Upper lobe of right lung (tissue), 1 donor: Measurements from ENCODE around the gene CCDC8. TPM values are rescaled to one million over a fixed set of nuclear protein-coding genes. Genes with fewer than 3 reads are reported as not detected.

Experiments used
- ATAC-seq: fragments of 200-7000 bp; cut with Tn5 transposase; one replicate; pipeline ENCODE4 v1.9.1; 2020; ENCODE audit warnings: mild to moderate bottlenecking, moderate library complexity
- DNase-seq: peaks from one replicate; pipeline ENCODE4 v3.0.0-alpha.2; 2020
- H3K27ac ChIP-seq: fragments of 200-600 bp; one replicate; pipeline ENCODE4 v1.8.0; 2022
- H3K27me3 ChIP-seq: fragments of 200-600 bp; one replicate; pipeline ENCODE4 v1.8.0; 2022; ENCODE audit warnings: mild to moderate bottlenecking
- H3K36me3 ChIP-seq: fragments of 200-600 bp; one replicate; pipeline ENCODE4 v1.8.0; 2022
- H3K4me1 ChIP-seq: fragments of 200-600 bp; one replicate; pipeline ENCODE4 v1.8.0; 2022
- H3K4me3 ChIP-seq: fragments of 200-600 bp; one replicate; pipeline ENCODE4 v1.8.0; 2022; ENCODE audit warnings: mild to moderate bottlenecking
- H3K9me3 ChIP-seq: fragments of 200-600 bp; one replicate; pipeline ENCODE4 v1.8.0; 2022
- CTCF ChIP-seq: fragments of 200-600 bp; IDR thresholded peaks from one replicate; pipeline ENCODE4 v1.8.0; 2022; ENCODE audit warnings: antibody characterized with exemption
- intact Hi-C: fragments of 100-400 bp; cut with DNase I; formaldehyde crosslinking; loops from one replicate; pipeline ENCODE4 v1.11.0; 2022
- total RNA-seq: library from RNA; stranded (reverse); fragmentation: NEBNext Ultra II Directional; extraction: Animal tissue kit (Norgen Biotek cat#: 25700); gene quantifications from one replicate; pipeline ENCODE4 v1.2.1, GENCODE V29; 2021
- donor health status: DM: no; HTN: yes; CAD: no; lungs with severe emphysema.

The CCDC8 gene
- total RNA-seq, 1 donor from 2014 or later = 8.9 TPM

- ATAC-seq (no peak), DNase-seq (no peak)
- H3K36me3 ChIP-seq = no peaks in the 10 kb centered on the region
- no peak overlapping the region for H3K27ac ChIP-seq
- H3K4me1 ChIP-seq = no peaks in the 10 kb centered on the region
- no peaks in the 10 kb centered on the region for H3K27me3 ChIP-seq
- no peaks in the 10 kb centered on the region for H3K9me3 ChIP-seq
- intact Hi-C loops = no loop called here
- no peak overlapping the region for H3K4me3 ChIP-seq
- no peak for TF ChIP-seq CTCF
Observed at GRCh38 chr19:46448601-46449000, 35.2 kb upstream of the CCDC8 start.

- H3K27ac ChIP-seq = no peak overlapping the region
- H3K27me3 ChIP-seq = no peaks in the 10 kb centered on the region
- no peaks in the 10 kb centered on the region for H3K9me3 ChIP-seq
- H3K36me3 ChIP-seq = no peaks in the 10 kb centered on the region
- H3K4me1 ChIP-seq = no peaks in the 10 kb centered on the region
- TF ChIP-seq CTCF = no peak
- no peak overlapping the region for H3K4me3 ChIP-seq
- ATAC-seq = no peak
- peak; percentile 28 for DNase-seq
- intact Hi-C loops = no loop called here
Observed at GRCh38 chr19:46447824-46448223, 34.5 kb upstream of the CCDC8 start.

- intact Hi-C loops = no loop called here
- TF ChIP-seq CTCF = no peak
- ATAC-seq = no peak
- Histone ChIP-seq H3K4me3 (no peak overlapping the region), H3K36me3 (no peaks in the 10 kb centered on the region), H3K9me3 (no peaks in the 10 kb centered on the region), H3K4me1 (no peaks in the 10 kb centered on the region), H3K27ac (no peak overlapping the region), H3K27me3 (no peaks in the 10 kb centered on the region)
- no peak for DNase-seq
Observed at GRCh38 chr19:46447006-46447405, 33.6 kb upstream of the CCDC8 start.

GRCh38 chr19:46446021-46446420 is 32.7 kb upstream of the CCDC8 start:
- no peak for TF ChIP-seq CTCF
- no peak overlapping the region for H3K4me3 ChIP-seq
- ATAC-seq = no peak
- intact Hi-C loops = no loop called here
- peak; percentile 39 for DNase-seq
- H3K27me3 ChIP-seq = no peaks in the 10 kb centered on the region
- no peak overlapping the region for H3K27ac ChIP-seq
- H3K4me1 ChIP-seq = no peaks in the 10 kb centered on the region
- H3K9me3 ChIP-seq = no peaks in the 10 kb centered on the region
- H3K36me3 ChIP-seq = no peaks in the 10 kb centered on the region

GRCh38 chr19:46442808-46443450 is 29.6 kb upstream of the CCDC8 start:
- peak; percentile 40 for DNase-seq
- intact Hi-C loops = no loop called here

More at GRCh38 chr19:46442808-46443450, 29.6 kb upstream of the CCDC8 start:
- TF ChIP-seq CTCF = no peak
- H3K4me1 ChIP-seq = no peaks in the 10 kb centered on the region
- no peaks in the 10 kb centered on the region for H3K27me3 ChIP-seq
- no peaks in the 10 kb centered on the region for H3K9me3 ChIP-seq
- no peaks in the 10 kb centered on the region for H3K36me3 ChIP-seq
- H3K4me3 ChIP-seq = no peak overlapping the region
- H3K27ac ChIP-seq = no peak overlapping the region
- ATAC-seq = no peak
